Activated CD8-positive, alpha-beta memory T cell treated with anti-CD3 and anti-CD28 coated beads, Interleukin-2, amount 50 U/mL, for 24 hours (primary cell): ENCODE results near the gene SLC39A9.

Source experiments
- DNase-seq: peaks from one replicate; pipeline ENCODE4 v3.0.0-alpha.2; 2020; ENCODE audit errors: extremely low read depth

Gene SLC39A9

GRCh38 chr14:69499436-69499835 lies 100.9 kb downstream of the SLC39A9 start:
- DNase-seq: no peak

- DNase-seq: no peak
These were observed 101.6 kb downstream of the SLC39A9 start for GRCh38 chr14:69500096-69500495.

- no peak for DNase-seq
These were observed 102.2 kb downstream of the SLC39A9 start for GRCh38 chr14:69500736-69501135.

GRCh38 chr14:69501423-69501838 lies 102.9 kb downstream of the SLC39A9 start:
- DNase-seq: no peak

- DNase-seq: no peak
These were observed 106.3 kb downstream of the SLC39A9 start for GRCh38 chr14:69504775-69505174.

- no peak for DNase-seq
These were observed 107.1 kb downstream of the SLC39A9 start for GRCh38 chr14:69505338-69506240.

- DNase-seq: no peak
These were observed 107.7 kb downstream of the SLC39A9 start for GRCh38 chr14:69506241-69506595.
